Neural progenitor cell (in vitro differentiated cells): Measurements from ENCODE around the gene FBXO4. TPM values are rescaled to one million over a fixed set of nuclear protein-coding genes. Genes with fewer than 3 reads are reported as not detected.

Experiments used
- DNase-seq: peaks from one replicate; pipeline ENCODE4 v3.0.0-alpha.2; 2016; ENCODE audit warnings: low spot score
- H2AFZ ChIP-seq: fragments of 200-600 bp; sonication (generic); replicated peaks from 2 replicates; pipeline ENCODE4 v1.6.1; 2016; ENCODE audit warnings: antibody characterized with exemption
- H3F3A ChIP-seq: fragments of 200-600 bp; sonication (generic); 2 replicates; pipeline ENCODE4 v1.6.1; 2016; ENCODE audit warnings: antibody characterized with exemption, low read depth
- H3K27ac ChIP-seq: fragments of 200-600 bp; sonication (generic); 2 replicates; pipeline ENCODE4 v1.5.1; 2016; ENCODE audit warnings: mild to moderate bottlenecking
- H3K27me3 ChIP-seq: fragments of 200-600 bp; sonication (generic); 2 replicates; pipeline ENCODE4 v1.6.1; 2016; ENCODE audit warnings: mild to moderate bottlenecking, moderate library complexity
- H3K36me3 ChIP-seq: fragments of 200-600 bp; sonication (generic); 2 replicates; pipeline ENCODE4 v1.5.1; 2016
- H3K4me1 ChIP-seq: fragments of 200-600 bp; sonication (generic); 2 replicates; pipeline ENCODE4 v1.6.1; 2016; ENCODE audit warnings: mixed run types
- H3K4me2 ChIP-seq: fragments of 200-600 bp; sonication (generic); 2 replicates; pipeline ENCODE4 v1.6.1; 2016
- H3K4me3 ChIP-seq: fragments of 200-600 bp; sonication (generic); 2 replicates; pipeline ENCODE4 v1.5.1; 2016
- H3K79me2 ChIP-seq: fragments of 200-600 bp; sonication (generic); 2 replicates; pipeline ENCODE4 v1.6.1; 2016; ENCODE audit warnings: low read depth
- H3K9ac ChIP-seq: fragments of 200-600 bp; sonication (generic); 2 replicates; pipeline ENCODE4 v1.6.1; 2016
- H3K9me3 ChIP-seq: fragments of 200-600 bp; sonication (generic); 2 replicates; pipeline ENCODE4 v1.5.1; 2016; ENCODE audit warnings: low read depth
- H4K20me1 ChIP-seq: fragments of 200-600 bp; sonication (generic); 2 replicates; pipeline ENCODE4 v1.6.1; 2016; ENCODE audit warnings: low read depth
- H3K27ac Mint-ChIP-seq: 3 replicates; pipeline ENCODE4 v1.8.0; 2021; ENCODE audit warnings: mixed read lengths
- H3K27me3 Mint-ChIP-seq: 2 replicates; pipeline ENCODE4 v1.8.0; 2022; ENCODE audit warnings: low read depth, mild to moderate bottlenecking, inconsistent platforms, moderate library complexity, mixed read lengths; ENCODE audit not compliant: insufficient read depth
- H3K36me3 Mint-ChIP-seq: 3 replicates; pipeline ENCODE4 v1.8.0; 2021; ENCODE audit warnings: mixed read lengths
- H3K4me1 Mint-ChIP-seq: 3 replicates; pipeline ENCODE4 v1.8.0; 2021; ENCODE audit warnings: mixed read lengths
- H3K4me3 Mint-ChIP-seq: 3 replicates; pipeline ENCODE4 v1.8.0; 2021; ENCODE audit warnings: mild to moderate bottlenecking, moderate library complexity, mixed read lengths
- H3K9me3 Mint-ChIP-seq: 3 replicates; pipeline ENCODE4 v1.8.0; 2020; ENCODE audit warnings: mixed read lengths
- CTCF ChIP-seq: fragments of 200-600 bp; sonication (generic); IDR thresholded peaks from 2 replicates; pipeline ENCODE4 v1.5.1; 2017; ENCODE audit warnings: antibody characterized with exemption, mild to moderate bottlenecking
- EZH2 ChIP-seq: fragments of 200-600 bp; sonication (generic); IDR thresholded peaks from 2 replicates; pipeline ENCODE4 v1.6.1; 2017; ENCODE audit warnings: antibody characterized with exemption, mild to moderate bottlenecking, moderate library complexity
- EZH2phosphoT487 ChIP-seq: fragments of 200-600 bp; sonication (generic); IDR thresholded peaks from 2 replicates; pipeline ENCODE4 v1.6.1; 2017; ENCODE audit warnings: antibody characterized with exemption
- total RNA-seq: library from RNA; depleted of rRNA; stranded (reverse); fragments of >200 nt; gene quantifications from 2 replicates; pipeline ENCODE4 v1.2.3, GENCODE V29; 2015; ENCODE audit warnings: low replicate concordance

Gene FBXO4
- total RNA-seq, 1 donor from 2014 or later, result 15.5 TPM

GRCh38 chr5:41891066-41891707 is 33.9 kb upstream of the FBXO4 start:
- Histone ChIP-seq H4K20me1 (no peaks in the 10 kb centered on the region), H3K4me2 (no peak overlapping the region), H3K79me2 (no peaks in the 10 kb centered on the region), H3K4me3 (no peak overlapping the region), H3K9ac (no peak overlapping the region), H3F3A (no peaks in the 10 kb centered on the region), H3K4me1 (no peaks in the 10 kb centered on the region), H3K27me3 (no peaks in the 10 kb centered on the region), H3K27ac (no peak overlapping the region), H2AFZ (no peak overlapping the region), H3K9me3 (peaks cover 4% of the 10 kb centered on the region), H3K36me3 (no peaks in the 10 kb centered on the region)
- H3K4me3 Mint-ChIP-seq, result no peak overlapping the region
- no peak overlapping the region for H3K27ac Mint-ChIP-seq
- H3K27me3 Mint-ChIP-seq, result peaks cover 8% of the 10 kb centered on the region
- no peaks in the 10 kb centered on the region for H3K9me3 Mint-ChIP-seq
- TF ChIP-seq EZH2, result no peak
- TF ChIP-seq EZH2phosphoT487, result no peak
- TF ChIP-seq CTCF, result no peak
- H3K4me1 Mint-ChIP-seq, result no peaks in the 10 kb centered on the region
- DNase-seq, result no peak
- no peaks in the 10 kb centered on the region for H3K36me3 Mint-ChIP-seq

- Mint-ChIP-seq H3K4me3 (no peak overlapping the region), H3K27ac (no peak overlapping the region)
- no peak for TF ChIP-seq EZH2
- no peak for TF ChIP-seq CTCF
- no peak for TF ChIP-seq EZH2phosphoT487
Measured at GRCh38 chr5:41892031-41892430, 33.0 kb upstream of the FBXO4 start.

GRCh38 chr5:41893074-41893851 is 31.8 kb upstream of the FBXO4 start:
- Histone ChIP-seq H3K9me3 (no peaks in the 10 kb centered on the region), H3K27ac (no peak overlapping the region), H4K20me1 (no peaks in the 10 kb centered on the region), H3K4me1 (no peaks in the 10 kb centered on the region), H3K79me2 (no peaks in the 10 kb centered on the region), H2AFZ (no peak overlapping the region), H3K27me3 (no peaks in the 10 kb centered on the region), H3K4me3 (no peak overlapping the region), H3F3A (no peaks in the 10 kb centered on the region), H3K9ac (no peak overlapping the region), H3K36me3 (no peaks in the 10 kb centered on the region), H3K4me2 (no peak overlapping the region)
- Mint-ChIP-seq H3K27me3 (peaks cover 6% of the 10 kb centered on the region), H3K4me1 (no peaks in the 10 kb centered on the region), H3K27ac (no peak overlapping the region), H3K9me3 (no peaks in the 10 kb centered on the region), H3K36me3 (no peaks in the 10 kb centered on the region), H3K4me3 (no peak overlapping the region)
- DNase-seq, result no peak
- TF ChIP-seq CTCF (no peak), EZH2 (no peak), EZH2phosphoT487 (no peak)

More at GRCh38 chr5:41892031-41892430, 33.0 kb upstream of the FBXO4 start:
- no peaks in the 10 kb centered on the region for H3K79me2 ChIP-seq
- H3K4me2 ChIP-seq, result no peak overlapping the region
- no peak overlapping the region for H3K27ac ChIP-seq
- H3K9ac ChIP-seq, result no peak overlapping the region
- no peak overlapping the region for H3K4me3 ChIP-seq
- H3K36me3 ChIP-seq, result no peaks in the 10 kb centered on the region
- peaks cover 3% of the 10 kb centered on the region for H3K9me3 ChIP-seq
- H2AFZ ChIP-seq, result no peak overlapping the region
- no peaks in the 10 kb centered on the region for H4K20me1 ChIP-seq
- Mint-ChIP-seq H3K4me1 (no peaks in the 10 kb centered on the region), H3K27me3 (peaks cover 8% of the 10 kb centered on the region), H3K9me3 (no peaks in the 10 kb centered on the region), H3K36me3 (no peaks in the 10 kb centered on the region)
- H3K27me3 ChIP-seq, result no peaks in the 10 kb centered on the region
- DNase-seq, result no peak
- no peaks in the 10 kb centered on the region for H3F3A ChIP-seq
- H3K4me1 ChIP-seq, result no peaks in the 10 kb centered on the region
